Activated T-cell treated with anti-CD3 and anti-CD28 coated beads for 48 hours (primary cell): ENCODE results near the gene CLIC3.
"Not testable (repeated sequence)": the region's sequence is repeated elsewhere in the genome, so short reads cannot be mapped to it uniquely, and the experiment has no call there.

Experiments used
- DNase-seq: peaks from one replicate; pipeline ENCODE4 v3.0.0-alpha.2; 2020; ENCODE audit warnings: low read depth

The CLIC3 gene

GRCh38 chr9:136996361-136997292, at the start of gene CLIC3:
Gene CLIC3, minus strand, starts transcription at chr9:136996568. Its CDS starts 25 bp downstream, at chr9:136996543.
- DNase-seq: peak; percentile 31

GRCh38 chr9:137045294-137046087, 49.1 kb upstream of the CLIC3 start:
- DNase-seq: no peak

GRCh38 chr9:137044502-137045177, 48.3 kb upstream of the CLIC3 start:
- DNase-seq: no peak

- no peak for DNase-seq
Observed at GRCh38 chr9:137044037-137044436, 47.7 kb upstream of the CLIC3 start.

- no peak for DNase-seq
Observed at GRCh38 chr9:137042751-137043727, 46.7 kb upstream of the CLIC3 start.

- no peak for DNase-seq
Observed at GRCh38 chr9:137041124-137041523, 44.8 kb upstream of the CLIC3 start.

GRCh38 chr9:137040568-137040967, 44.2 kb upstream of the CLIC3 start:
- no peak for DNase-seq

- no peak for DNase-seq
Observed at GRCh38 chr9:137039611-137040366, 43.4 kb upstream of the CLIC3 start.

GRCh38 chr9:137038916-137039315, 42.5 kb upstream of the CLIC3 start:
- DNase-seq: no peak

- no peak for DNase-seq
Observed at GRCh38 chr9:137037483-137037882, 41.1 kb upstream of the CLIC3 start.

- no peak for DNase-seq
Observed at GRCh38 chr9:137037035-137037434, 40.7 kb upstream of the CLIC3 start.

GRCh38 chr9:137035937-137036336, 39.6 kb upstream of the CLIC3 start:
- DNase-seq: no peak

GRCh38 chr9:137035507-137035834, 39.1 kb upstream of the CLIC3 start:
- DNase-seq: no peak

- DNase-seq: peak; percentile 83
Observed at GRCh38 chr9:137034709-137035506, 38.5 kb upstream of the CLIC3 start.

GRCh38 chr9:137034039-137034708, 37.8 kb upstream of the CLIC3 start:
- DNase-seq: no peak

GRCh38 chr9:137033481-137033880, 37.1 kb upstream of the CLIC3 start:
- DNase-seq: not testable (repeated sequence)

- DNase-seq: no peak
Observed at GRCh38 chr9:137032858-137033257, 36.5 kb upstream of the CLIC3 start.

GRCh38 chr9:137031904-137032640, 35.7 kb upstream of the CLIC3 start, which contains the start of gene FUT7:
Gene FUT7, minus strand, starts transcription at chr9:137032088. Its CDS starts 97 bp downstream, at chr9:137031991.
- peak; percentile 35 for DNase-seq
